ENCODE measurements around the gene LVRN. TPM values are rescaled to one million over a fixed set of nuclear protein-coding genes. Genes with fewer than 3 reads are reported as not detected.
A peak's percentile ranks its signal among the peaks of the same experiment; 100 is the strongest.

The LVRN gene
- total RNA-seq, 4 donors from 2014 or later = 2.7 to 10.6 (median 4.9) TPM

- no peaks in the 10 kb centered on the region for H3K4me1 ChIP-seq
- no peak for DNase-seq
- H3K27ac ChIP-seq = no peak overlapping the region
- H3K36me3 ChIP-seq = no peaks in the 10 kb centered on the region
- TF ChIP-seq POLR2A (IDR thresholded peaks at IDR 0.05) = no peak
- no peak for TF ChIP-seq CTCF (IDR thresholded peaks at IDR 0.05)
- H3K4me3 ChIP-seq = no peak overlapping the region
- H3K27me3 ChIP-seq = no peaks in the 10 kb centered on the region
- H3K9me3 ChIP-seq = no peaks in the 10 kb centered on the region
Observed at GRCh38 chr5:116032991-116033390, 70.7 kb downstream of the LVRN start.

- no peaks in the 10 kb centered on the region for H3K27me3 ChIP-seq
Observed at GRCh38 chr5:116035123-116035522, 72.8 kb downstream of the LVRN start.

GRCh38 chr5:116037236-116037822 is 75.1 kb downstream of the LVRN start:
- Histone ChIP-seq H3K4me3 (no peak overlapping the region), H3K27ac (no peak overlapping the region), H3K4me1 (no peaks in the 10 kb centered on the region), H3K9me3 (no peaks in the 10 kb centered on the region), H3K36me3 (no peaks in the 10 kb centered on the region), H3K27me3 (no peaks in the 10 kb centered on the region)
- DNase-seq = no peak
- TF ChIP-seq POLR2A (IDR thresholded peaks at IDR 0.05) (no peak), CTCF (IDR thresholded peaks at IDR 0.05) (no peak)

More at GRCh38 chr5:116035123-116035522, 72.8 kb downstream of the LVRN start:
- no peak for TF ChIP-seq CTCF (IDR thresholded peaks at IDR 0.05)
- TF ChIP-seq POLR2A (IDR thresholded peaks at IDR 0.05) = no peak
- no peak overlapping the region for H3K4me3 ChIP-seq
- no peaks in the 10 kb centered on the region for H3K9me3 ChIP-seq
- H3K36me3 ChIP-seq = no peaks in the 10 kb centered on the region
- no peak overlapping the region for H3K27ac ChIP-seq
- H3K4me1 ChIP-seq = no peaks in the 10 kb centered on the region
- no peak for DNase-seq

- no peaks in the 10 kb centered on the region for H3K9me3 ChIP-seq
- no peak overlapping the region for H3K4me3 ChIP-seq
- peak overlapping the region in 1 of 4 donors; percentile 35 for H3K27ac ChIP-seq
- H3K4me1 ChIP-seq = no peaks in the 10 kb centered on the region
- DNase-seq = peak in 2 of 3 donors; percentile 56 to 67
- no peak for TF ChIP-seq POLR2A (IDR thresholded peaks at IDR 0.05)
- TF ChIP-seq CTCF (IDR thresholded peaks at IDR 0.05) = no peak
- no peaks in the 10 kb centered on the region for H3K27me3 ChIP-seq
- H3K36me3 ChIP-seq = no peaks in the 10 kb centered on the region
Observed at GRCh38 chr5:116038817-116039216, 76.5 kb downstream of the LVRN start.

GRCh38 chr5:116042375-116042774 is 80.1 kb downstream of the LVRN start:
- TF ChIP-seq CTCF (IDR thresholded peaks at IDR 0.05) (no peak), POLR2A (IDR thresholded peaks at IDR 0.05) (no peak)
- no peaks in the 10 kb centered on the region for H3K36me3 ChIP-seq
- H3K9me3 ChIP-seq = no peaks in the 10 kb centered on the region
- H3K27ac ChIP-seq = no peak overlapping the region
- no peaks in the 10 kb centered on the region for H3K4me1 ChIP-seq
- DNase-seq = no peak
- no peaks in the 10 kb centered on the region for H3K27me3 ChIP-seq
- no peak overlapping the region for H3K4me3 ChIP-seq

GRCh38 chr5:116044073-116044472 is 81.8 kb downstream of the LVRN start:
- no peaks in the 10 kb centered on the region for H3K36me3 ChIP-seq
- no peak overlapping the region for H3K4me3 ChIP-seq
- TF ChIP-seq CTCF (IDR thresholded peaks at IDR 0.05) (no peak), POLR2A (IDR thresholded peaks at IDR 0.05) (no peak)
- no peaks in the 10 kb centered on the region for H3K4me1 ChIP-seq
- H3K27ac ChIP-seq = no peak overlapping the region
- no peak for DNase-seq
- no peaks in the 10 kb centered on the region for H3K27me3 ChIP-seq
- H3K9me3 ChIP-seq = no peaks in the 10 kb centered on the region
